Measurements from ENCODE around the gene CYP27B1. TPM values are rescaled to one million over a fixed set of nuclear protein-coding genes. Genes with fewer than 3 reads are reported as not detected.

Gene CYP27B1
- total and polyA plus RNA-seq, 2 donors (not counting 3 experiments of a cell fraction or from before 2014, with no cell fraction given), result 0.62 to 2.7 TPM

DNA sequence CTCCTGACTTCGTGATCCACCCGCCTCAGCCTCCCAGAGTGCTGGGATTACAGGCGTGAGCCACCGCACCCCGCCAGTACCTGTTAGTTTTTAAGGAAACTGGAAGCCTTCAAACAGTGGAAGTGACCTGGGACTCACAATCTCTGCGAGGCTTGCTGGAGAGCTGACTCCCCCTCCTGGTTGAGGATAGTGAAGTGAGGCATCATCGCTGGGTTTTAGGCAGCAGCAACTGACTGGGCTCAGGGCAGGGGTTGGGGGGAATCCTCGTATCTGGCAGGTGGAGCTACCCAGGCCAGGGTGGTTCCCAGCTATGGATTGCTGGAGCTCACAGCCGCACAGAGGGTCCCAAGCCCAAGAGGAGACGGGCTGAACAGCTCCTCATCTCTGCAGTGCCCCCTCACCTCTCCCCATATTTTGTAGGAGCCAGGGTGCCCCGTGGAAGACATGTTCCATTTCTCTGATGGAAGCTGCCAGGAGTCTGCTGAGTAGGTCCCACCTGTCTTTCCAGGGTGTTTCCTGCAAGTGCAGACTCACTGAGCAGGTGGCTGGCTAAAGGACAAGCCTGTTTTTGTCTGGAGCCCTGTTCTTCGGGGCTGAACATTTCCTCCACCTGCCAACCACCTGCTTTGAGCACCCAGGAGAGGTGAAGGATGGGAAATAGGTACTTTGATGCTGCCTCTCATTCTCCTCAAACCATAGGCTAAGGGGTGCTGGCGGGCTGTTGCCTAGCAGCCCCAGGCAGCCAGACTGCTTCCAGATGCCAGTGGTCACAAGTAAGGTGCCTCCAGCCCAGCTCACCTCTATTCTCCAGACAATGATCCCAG, 48.5 kb upstream of the CYP27B1 start:
- Histone ChIP-seq H4K20me1 (replicated peaks; ENCODE audit: control insufficient read depth, extremely low read depth, insufficient read depth, low read length) (no peaks in the 10 kb centered on the region), H2AFZ (ENCODE audit: low read depth, low read length) (no peak overlapping the region), H3K4me1 (ENCODE audit: control insufficient read depth, extremely low read depth, insufficient read depth, low read length) (no peaks in the 10 kb centered on the region), H3K9me3 (replicated peaks; ENCODE audit: control insufficient read depth, insufficient read depth, low read length) (no peaks in the 10 kb centered on the region), H3K79me2 (ENCODE audit: control insufficient read depth, insufficient read depth, low read length) (no peaks in the 10 kb centered on the region), H3K27ac (ENCODE audit: insufficient read depth, low read depth, low read length) (no peak overlapping the region), H3K9me1 (replicated peaks; ENCODE audit: control insufficient read depth, extremely low read depth, insufficient read depth, low read length) (no peaks in the 10 kb centered on the region), H3K4me2 (ENCODE audit: insufficient read depth, low read length) (no peak overlapping the region), H3K9ac (replicated peaks; ENCODE audit: extremely low read depth, insufficient read depth, low read length) (no peak overlapping the region), H3K27me3 (ENCODE audit: control insufficient read depth in 2 of 2, insufficient read depth in 2 of 2, low read length in 2 of 2) (no peaks in the 10 kb centered on the region), H3K36me3 (ENCODE audit: control insufficient read depth in 2 of 2, extremely low read depth in 1 of 2, insufficient read depth in 2 of 2, low read length in 2 of 2) (peaks cover 0 to 2% of the 10 kb centered on the region in 2 experiments), H3K4me3 (replicated peaks in 1 of 3; ENCODE audit: insufficient read depth in 1 of 3, low read depth in 1 of 3, low read length in 3 of 3) (no peak overlapping the region)
- ChIA-PET CTCF (interaction anchor here (0.7 to 6.4 kb wide), 5 partner anchors 9 to 56 kb away, joined by 3 to 47 read pairs (median 3); partner anchors contain the start of gene TSFM), POLR2A (no interaction called here)
- TF ChIP-seq, protein P1, sequence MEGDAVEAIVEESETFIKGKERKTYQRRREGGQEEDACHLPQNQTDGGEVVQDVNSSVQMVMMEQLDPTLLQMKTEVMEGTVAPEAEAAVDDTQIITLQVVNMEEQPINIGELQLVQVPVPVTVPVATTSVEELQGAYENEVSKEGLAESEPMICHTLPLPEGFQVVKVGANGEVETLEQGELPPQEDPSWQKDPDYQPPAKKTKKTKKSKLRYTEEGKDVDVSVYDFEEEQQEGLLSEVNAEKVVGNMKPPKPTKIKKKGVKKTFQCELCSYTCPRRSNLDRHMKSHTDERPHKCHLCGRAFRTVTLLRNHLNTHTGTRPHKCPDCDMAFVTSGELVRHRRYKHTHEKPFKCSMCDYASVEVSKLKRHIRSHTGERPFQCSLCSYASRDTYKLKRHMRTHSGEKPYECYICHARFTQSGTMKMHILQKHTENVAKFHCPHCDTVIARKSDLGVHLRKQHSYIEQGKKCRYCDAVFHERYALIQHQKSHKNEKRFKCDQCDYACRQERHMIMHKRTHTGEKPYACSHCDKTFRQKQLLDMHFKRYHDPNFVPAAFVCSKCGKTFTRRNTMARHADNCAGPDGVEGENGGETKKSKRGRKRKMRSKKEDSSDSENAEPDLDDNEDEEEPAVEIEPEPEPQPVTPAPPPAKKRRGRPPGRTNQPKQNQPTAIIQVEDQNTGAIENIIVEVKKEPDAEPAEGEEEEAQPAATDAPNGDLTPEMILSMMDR (IDR thresholded peaks at IDR 0.05; ENCODE audit: extremely low read depth in 1 of 2, insufficient read depth in 1 of 2, low read depth in 1 of 2, low read length in 2 of 2), result no peak
- TF ChIP-seq GATA2 (IDR thresholded peaks at IDR 0.05; ENCODE audit: insufficient read depth, insufficient read length, low read depth, low read length) (no peak), POLR2AphosphoS5 (IDR thresholded peaks at IDR 0.05; ENCODE audit: insufficient read depth, low read depth, low read length) (no peak), EZH2 (IDR thresholded peaks at IDR 0.05; ENCODE audit: borderline replicate concordance, low read depth, low read length, severe bottlenecking) (no peak), MYC (IDR thresholded peaks at IDR 0.05; ENCODE audit: low read depth, low read length) (no peak), FOS (IDR thresholded peaks at IDR 0.05; ENCODE audit: borderline replicate concordance, insufficient read depth, low read length) (no peak), POLR2A (IDR thresholded peaks at IDR 0.05; ENCODE audit: low read depth, low read length) (no peak), JUN (IDR thresholded peaks at IDR 0.05; ENCODE audit: borderline replicate concordance, insufficient read depth, insufficient read length, low read depth) (no peak)
- TF ChIP-seq, protein P2, sequence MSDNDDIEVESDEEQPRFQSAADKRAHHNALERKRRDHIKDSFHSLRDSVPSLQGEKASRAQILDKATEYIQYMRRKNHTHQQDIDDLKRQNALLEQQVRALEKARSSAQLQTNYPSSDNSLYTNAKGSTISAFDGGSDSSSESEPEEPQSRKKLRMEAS (IDR thresholded peaks at IDR 0.05; ENCODE audit: insufficient read depth, insufficient read length), result no peak
- DNase-seq (ENCODE audit: low read depth, low spot score) (no peak), FAIRE-seq (no peak)
- intact Hi-C loops (cut with micrococcal nuclease) (no loop called here), dilution Hi-C loops (cut with MboI; ENCODE audit: extremely low pct_ligation_motif_present, low sequenced_read_pairs) (no loop called here)
- BruUV-seq (replicated peaks), result no TSS peak

Data from endothelial cell of umbilical vein (primary cell).